ENCODE measurements around the gene CD2AP. TPM values are rescaled to one million over a fixed set of nuclear protein-coding genes. Genes with fewer than 3 reads are reported as not detected.

Gene CD2AP
- total and polyA plus RNA-seq, 2 of the 8 experiments (the other 6 are each of a cell fraction or from before 2014, with no cell fraction given): 8.6 to 75.6 TPM

DNA sequence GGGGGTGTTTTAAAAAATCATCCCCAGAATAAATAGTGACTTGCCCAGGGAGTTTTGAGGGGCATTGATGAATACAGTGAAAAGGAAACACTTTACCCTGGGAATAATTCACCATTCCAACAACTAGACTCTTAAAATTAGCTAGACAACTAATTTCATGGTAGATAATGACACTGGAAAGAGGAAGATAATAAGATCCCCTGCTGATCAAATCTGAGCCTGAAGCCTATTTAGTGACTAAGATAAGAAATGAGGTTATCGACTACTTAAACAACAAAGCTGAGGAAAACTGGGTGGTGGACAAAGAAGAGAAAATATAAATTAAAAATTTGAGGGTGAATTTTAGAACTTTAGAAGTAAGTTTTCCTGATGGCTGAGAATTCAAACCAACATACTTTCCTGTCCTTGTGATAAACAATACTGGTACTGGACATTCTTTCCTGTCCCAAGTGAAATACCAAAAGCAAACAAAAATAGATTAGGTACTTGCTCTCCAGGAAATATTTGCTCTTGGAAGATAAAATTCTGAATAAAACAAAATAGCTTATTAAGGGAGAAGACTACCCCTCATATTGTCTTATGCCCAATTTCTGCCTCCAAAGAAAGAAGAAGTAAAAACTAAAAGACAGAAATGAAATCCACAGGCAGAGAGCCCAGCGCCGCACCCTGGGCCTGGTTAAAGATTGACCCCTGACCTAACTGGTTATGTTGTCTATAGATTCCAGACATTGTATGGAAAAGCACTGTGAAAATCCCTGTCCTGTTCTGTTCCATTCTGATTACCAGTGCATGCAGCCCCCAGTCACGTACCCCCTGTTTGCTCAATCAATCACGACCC, 156.8 kb downstream of the CD2AP start:
- H2BK5ac ChIP-seq (ENCODE audit: low read depth, low read length): no peak overlapping the region
- FAIRE-seq (no peak), DNase-seq (ENCODE audit: low read depth in 1 of 2, low spot score in 2 of 2) (no peak)
- ChIA-PET CTCF (ENCODE audit: partially characterized antibody) (interaction anchor here (0.8 to 7.0 kb wide), 6 partner anchors 19 to 152 kb away, joined by 3 to 72 read pairs (median 7); no protein-coding TSS in a partner anchor), POLR2A (ENCODE audit: partially characterized antibody) (no interaction called here)
- H3K27me3 ChIP-seq (replicated peaks in 1 of 4; ENCODE audit: control insufficient read depth in 3 of 4, extremely low read depth in 1 of 4, insufficient read depth in 3 of 4, low read length in 3 of 4): no peaks in the 10 kb centered on the region
- H2BK20ac ChIP-seq (ENCODE audit: low read length): no peak overlapping the region
- WGBS, 2 experiments (ENCODE audit: extremely low coverage in 1 of 2, insufficient coverage in 1 of 2, insufficient read length in 1 of 2, insufficient replicate concordance in 2 of 2, low coverage in 1 of 2, low lambda C conversion rate in 2 of 2, missing lambda C conversion rate in 1 of 2): 88% methylated on average over 5 of the region's 5 CpGs; no CpG with 5 or more reads in 1 of the 2 experiments
- no peak overlapping the region for H3K23ac ChIP-seq (ENCODE audit: insufficient read length)
- no peak overlapping the region for H2BK120ac ChIP-seq (replicated peaks; ENCODE audit: low read depth, low read length)
- no peak overlapping the region for H3K18ac ChIP-seq (ENCODE audit: extremely low read depth, low read length)
- H3K14ac ChIP-seq (ENCODE audit: insufficient read length): no peak overlapping the region
- no peak overlapping the region for H4K91ac ChIP-seq (replicated peaks; ENCODE audit: insufficient read length, low read length)
- H2BK15ac ChIP-seq (ENCODE audit: low read length): no peak overlapping the region
- no peaks in the 10 kb centered on the region for H4K20me1 ChIP-seq (replicated peaks in 1 of 2; ENCODE audit: control insufficient read depth in 1 of 2, insufficient read depth in 2 of 2, low read length in 2 of 2)
- peaks cover 0 to 4% (median 0%) of the 10 kb centered on the region in 4 experiments; a peak in 1 of 7 replicates for H3K4me1 ChIP-seq (replicated peaks in 1 of 4; ENCODE audit: control insufficient read depth in 3 of 4, insufficient read depth in 4 of 4, low read length in 3 of 4)
- no peaks in the 10 kb centered on the region for H3K9me3 ChIP-seq (ENCODE audit: insufficient read depth in 2 of 2, low read depth in 1 of 2, low read length in 1 of 2)
- H3K4me3 ChIP-seq (ENCODE audit: extremely low read depth in 1 of 4, insufficient read depth in 2 of 4, low read depth in 3 of 4, low read length in 4 of 4): no peak overlapping the region
- H3K79me2 ChIP-seq (ENCODE audit: control insufficient read depth in 1 of 2, insufficient read depth in 2 of 2, low read length in 2 of 2): no peaks in the 10 kb centered on the region
- H3K36me3 ChIP-seq (ENCODE audit: control insufficient read depth in 2 of 4, insufficient read depth in 4 of 4, low read length in 3 of 4): no peaks in the 10 kb centered on the region
- no peak overlapping the region for H3K9ac ChIP-seq (replicated peaks in 1 of 4; ENCODE audit: extremely low read depth in 1 of 4, low read depth in 3 of 4, low read length in 3 of 4)
- no peak overlapping the region for H2AK5ac ChIP-seq (ENCODE audit: low read depth, low read length)
- H3K79me1 ChIP-seq (ENCODE audit: low read depth, low read length): no peaks in the 10 kb centered on the region
- no peak overlapping the region for H2BK12ac ChIP-seq (ENCODE audit: low read depth, low read length)
- H4K5ac ChIP-seq (ENCODE audit: insufficient read length, low read depth, low read length): no peak overlapping the region
- H4K8ac ChIP-seq (ENCODE audit: extremely low read depth, insufficient read depth, low read length): no peak overlapping the region
- H3K56ac ChIP-seq (replicated peaks; ENCODE audit: insufficient read length, low read depth, low read length): no peak overlapping the region
- no peaks in the 10 kb centered on the region for H3K23me2 ChIP-seq (ENCODE audit: low read depth, low read length)
- H3K4me2 ChIP-seq (ENCODE audit: insufficient read depth in 1 of 2, low read depth in 2 of 2, low read length in 2 of 2): no peak overlapping the region
- no peak overlapping the region for H3K27ac ChIP-seq (ENCODE audit: low read depth, low read length)
- no peak overlapping the region for H3K4ac ChIP-seq (replicated peaks; ENCODE audit: insufficient read length, low read depth, low read length)
- H2AFZ ChIP-seq (ENCODE audit: low read length): no peak overlapping the region
